Effector memory CD4-positive, alpha-beta T cell (primary cell): ENCODE data around the gene CBFA2T3.

Experiments
- DNase-seq, 3 donors: peaks; one replicate each; pipeline ENCODE4 v3.0.0-alpha.2; 2020
- H3K27ac ChIP-seq: 2 replicates; pipeline ENCODE4 v1.7.0; 2013; ENCODE audit warnings: mild to moderate bottlenecking, low read length, moderate library complexity; ENCODE audit not compliant: insufficient read depth, poor library complexity, severe bottlenecking
- H3K27me3 ChIP-seq: replicated peaks from 2 replicates; pipeline ENCODE4 v1.7.0; 2013; ENCODE audit warnings: mild to moderate bottlenecking, low read length; ENCODE audit not compliant: insufficient read depth, control insufficient read depth, poor library complexity, severe bottlenecking
- H3K36me3 ChIP-seq: 2 replicates; pipeline ENCODE4 v1.7.0; 2013; ENCODE audit warnings: mild to moderate bottlenecking, low read length, moderate library complexity; ENCODE audit not compliant: control insufficient read depth, insufficient read depth
- H3K4me1 ChIP-seq: 2 replicates; pipeline ENCODE4 v1.7.0; 2013; ENCODE audit warnings: low read length, mild to moderate bottlenecking; ENCODE audit not compliant: control insufficient read depth, insufficient read depth, poor library complexity, severe bottlenecking
- H3K4me3 ChIP-seq: 2 replicates; pipeline ENCODE4 v1.7.0; 2013; ENCODE audit warnings: low read length, low read depth, mild to moderate bottlenecking; ENCODE audit not compliant: insufficient read depth, poor library complexity, severe bottlenecking
- H3K9me3 ChIP-seq: 2 replicates; pipeline ENCODE4 v1.7.0; 2013; ENCODE audit warnings: mild to moderate bottlenecking, low read length, moderate library complexity; ENCODE audit not compliant: control insufficient read depth

Gene CBFA2T3

DNA sequence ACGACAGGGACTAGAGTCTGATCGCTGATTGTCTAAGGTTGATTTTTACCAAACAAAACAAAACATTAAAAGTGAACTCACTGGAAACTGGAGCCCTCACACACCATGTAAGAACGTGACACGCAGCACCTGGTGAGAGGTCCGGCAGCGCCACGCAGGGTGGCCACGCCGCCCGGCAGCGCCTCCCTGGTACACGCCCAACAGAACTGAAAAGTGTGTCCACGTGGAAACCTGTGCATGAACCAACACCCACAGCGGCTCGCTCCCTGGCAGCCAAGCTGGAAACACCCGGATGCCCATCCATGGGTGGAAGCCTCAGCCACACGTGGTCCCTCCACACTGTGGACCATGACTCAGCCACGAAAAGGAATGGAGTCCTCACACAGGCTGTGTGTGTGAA is 129.4 kb downstream of the CBFA2T3 start:
- no peak overlapping the region for H3K27ac ChIP-seq
- no peaks in the 10 kb centered on the region for H3K9me3 ChIP-seq
- no peak overlapping the region for H3K4me3 ChIP-seq
- H3K27me3 ChIP-seq: no peaks in the 10 kb centered on the region
- H3K36me3 ChIP-seq: no peaks in the 10 kb centered on the region
- H3K4me1 ChIP-seq: no peaks in the 10 kb centered on the region
- no peak for DNase-seq

DNA sequence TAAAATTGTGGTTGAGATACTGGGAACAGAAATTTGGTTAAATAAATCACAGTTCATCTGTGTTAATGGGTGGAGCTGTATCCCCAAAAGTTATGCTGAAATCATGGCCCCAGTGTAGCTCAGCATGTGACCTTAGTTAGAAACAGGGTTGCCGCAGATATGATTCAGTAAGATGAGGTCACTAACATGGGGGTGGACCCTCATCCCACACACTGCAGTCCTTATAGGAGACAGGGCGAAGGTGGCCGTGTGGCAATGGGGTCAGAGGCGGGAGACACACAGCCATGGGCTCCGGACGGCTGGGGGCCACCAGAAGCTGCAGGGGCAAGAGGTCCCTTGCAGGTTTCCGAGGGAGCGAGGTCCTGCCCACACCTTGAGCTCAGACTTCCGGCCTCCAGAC is 130.9 kb downstream of the CBFA2T3 start:
- H3K36me3 ChIP-seq: peaks cover under 1% of the 10 kb centered on the region
- no peaks in the 10 kb centered on the region for H3K4me1 ChIP-seq
- DNase-seq: no peak
- no peak overlapping the region for H3K27ac ChIP-seq
- H3K4me3 ChIP-seq: no peak overlapping the region
- no peaks in the 10 kb centered on the region for H3K9me3 ChIP-seq
- H3K27me3 ChIP-seq: no peaks in the 10 kb centered on the region

- H3K4me3 ChIP-seq: no peak overlapping the region
- no peak overlapping the region for H3K27ac ChIP-seq
- no peaks in the 10 kb centered on the region for H3K4me1 ChIP-seq
- DNase-seq: no peak
- H3K27me3 ChIP-seq: no peaks in the 10 kb centered on the region
- peaks cover 16% of the 10 kb centered on the region for H3K36me3 ChIP-seq
- H3K9me3 ChIP-seq: no peaks in the 10 kb centered on the region
These were observed 132.5 kb downstream of the CBFA2T3 start for GRCh38 chr16:88844419-88845036.

DNA sequence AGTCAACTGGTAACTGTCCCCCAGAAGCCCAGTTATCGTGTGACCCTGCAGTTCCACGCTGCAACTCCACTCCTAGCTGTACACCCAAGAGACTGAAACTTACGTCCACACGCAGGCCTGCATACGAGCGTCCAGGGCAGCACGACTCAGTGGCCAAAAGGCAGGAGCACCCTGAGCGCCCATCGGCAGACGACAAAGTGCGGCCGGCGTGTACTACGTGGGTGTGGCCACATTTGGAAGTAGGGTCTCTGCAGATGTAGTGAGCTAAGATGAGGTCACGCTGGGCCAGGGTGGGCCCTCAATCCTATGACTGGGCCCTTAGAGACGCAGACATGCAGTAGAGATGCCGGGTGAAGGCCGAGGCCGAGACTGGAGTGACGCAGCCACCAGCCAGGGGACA is 133.8 kb downstream of the CBFA2T3 start:
- H3K36me3 ChIP-seq: peaks cover 22% of the 10 kb centered on the region

GRCh38 chr16:88842806-88843205 is 134.2 kb downstream of the CBFA2T3 start:
- Histone ChIP-seq H3K36me3 (peaks cover 22% of the 10 kb centered on the region), H3K9me3 (no peaks in the 10 kb centered on the region), H3K27me3 (no peaks in the 10 kb centered on the region), H3K27ac (no peak overlapping the region), H3K4me3 (no peak overlapping the region), H3K4me1 (no peaks in the 10 kb centered on the region)
- DNase-seq: no peak

More for the DNA sequence above, 133.8 kb downstream of the CBFA2T3 start:
- no peak overlapping the region for H3K4me3 ChIP-seq
- H3K4me1 ChIP-seq: no peaks in the 10 kb centered on the region
- H3K9me3 ChIP-seq: no peaks in the 10 kb centered on the region
- DNase-seq: no peak
- no peaks in the 10 kb centered on the region for H3K27me3 ChIP-seq
- no peak overlapping the region for H3K27ac ChIP-seq

DNA sequence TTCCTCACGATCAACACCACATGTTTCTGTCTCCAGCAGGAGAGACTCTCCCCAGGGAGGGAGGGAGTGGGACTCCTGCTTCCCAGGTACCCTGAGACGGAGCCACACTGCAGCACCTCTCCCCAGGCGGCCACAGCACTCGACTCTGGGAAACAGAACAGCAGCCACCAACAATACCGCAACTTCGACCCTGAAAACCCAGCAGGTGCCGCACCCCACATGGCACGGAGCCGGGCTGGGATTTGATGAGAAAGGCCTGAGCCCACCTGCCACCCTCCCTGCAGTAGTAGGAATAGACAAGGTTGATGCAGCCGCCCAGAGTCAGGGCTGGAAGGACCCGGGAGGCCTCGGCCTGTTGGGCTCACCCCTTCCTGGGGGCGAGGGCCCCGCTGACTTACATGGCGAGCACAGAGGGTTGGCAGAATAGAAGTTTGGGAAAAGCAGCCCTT is 134.7 kb downstream of the CBFA2T3 start:
- no peaks in the 10 kb centered on the region for H3K27me3 ChIP-seq
- no peaks in the 10 kb centered on the region for H3K4me1 ChIP-seq
- H3K9me3 ChIP-seq: no peaks in the 10 kb centered on the region
- peaks cover 22% of the 10 kb centered on the region for H3K36me3 ChIP-seq
- no peak for DNase-seq
- H3K4me3 ChIP-seq: no peak overlapping the region
- H3K27ac ChIP-seq: no peak overlapping the region

DNA sequence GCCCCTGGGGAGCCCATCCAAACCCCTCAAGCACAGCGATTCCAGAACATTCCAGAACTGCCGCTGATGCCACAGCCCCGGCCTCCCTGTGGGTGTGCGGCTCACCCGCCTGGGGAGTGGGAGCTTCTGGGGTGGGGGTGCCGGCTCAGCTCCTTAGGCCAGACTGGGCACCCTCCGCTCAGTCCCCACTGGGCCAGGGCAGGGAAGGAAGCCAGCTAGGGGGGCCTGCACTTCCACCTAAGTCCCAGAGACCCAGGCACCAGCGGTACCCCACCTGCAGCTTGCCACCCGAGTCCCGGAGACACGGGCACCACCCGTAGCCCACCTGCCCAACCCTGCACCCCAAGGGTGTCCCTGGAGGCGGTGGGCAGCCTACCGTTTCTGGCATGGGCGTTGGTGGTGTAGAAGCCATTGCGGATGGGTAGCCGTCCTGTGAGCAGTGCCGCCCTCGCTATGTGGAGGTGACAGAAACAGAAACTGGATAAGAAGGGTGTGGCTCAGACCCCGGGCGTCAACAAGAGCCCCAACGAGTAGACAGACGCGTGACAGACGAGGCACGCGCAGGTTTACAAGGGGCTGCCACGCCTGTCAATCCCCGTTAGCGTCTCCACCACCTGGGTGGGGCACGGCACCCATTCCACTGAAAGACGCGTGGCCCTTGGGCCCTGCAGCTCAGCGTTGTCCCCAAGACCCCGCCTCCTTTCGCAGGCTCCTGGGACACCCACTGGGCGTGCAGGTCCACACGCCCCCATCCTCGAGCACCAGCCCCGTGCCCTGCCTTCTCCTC is 135.3 kb downstream of the CBFA2T3 start:
- H3K27ac ChIP-seq: no peak overlapping the region
- no peak for DNase-seq
- H3K4me3 ChIP-seq: no peak overlapping the region
- peaks cover 22% of the 10 kb centered on the region for H3K36me3 ChIP-seq
- H3K4me1 ChIP-seq: no peaks in the 10 kb centered on the region
- H3K9me3 ChIP-seq: no peaks in the 10 kb centered on the region
- no peaks in the 10 kb centered on the region for H3K27me3 ChIP-seq

- Histone ChIP-seq H3K9me3 (no peaks in the 10 kb centered on the region), H3K36me3 (peaks cover 22% of the 10 kb centered on the region), H3K27ac (no peak overlapping the region), H3K27me3 (no peaks in the 10 kb centered on the region), H3K4me1 (no peaks in the 10 kb centered on the region), H3K4me3 (no peak overlapping the region)
- DNase-seq: no peak
These were observed 136.3 kb downstream of the CBFA2T3 start for GRCh38 chr16:88840600-88841215.

- Histone ChIP-seq H3K9me3 (no peaks in the 10 kb centered on the region), H3K36me3 (peaks cover 22% of the 10 kb centered on the region), H3K27me3 (no peaks in the 10 kb centered on the region), H3K4me1 (no peaks in the 10 kb centered on the region), H3K27ac (no peak overlapping the region), H3K4me3 (no peak overlapping the region)
- no peak for DNase-seq
These were observed 137.0 kb downstream of the CBFA2T3 start for GRCh38 chr16:88839745-88840599.
